CD14-positive monocyte (primary cell): ENCODE data around the gene RGS3. TPM values are rescaled to one million over a fixed set of nuclear protein-coding genes. Genes with fewer than 3 reads are reported as not detected.

Source experiments
- DNase-seq, 3 donors: peaks; one replicate each; pipeline ENCODE4 v3.0.0-alpha.2; 2011 to 2022
- H2AFZ ChIP-seq: 2 replicates; pipeline ENCODE4 v1.6.0; 2012; ENCODE audit warnings: mild to moderate bottlenecking, low read depth, low read length, inconsistent platforms; ENCODE audit not compliant: insufficient read depth, poor library complexity, severe bottlenecking
- H3K27ac ChIP-seq, 2 donors: 1 replicate in 1 of 2; 2 replicates in 1 of 2; pipeline ENCODE4 v1.5.1; 2012 to 2013; ENCODE audit warnings: low read length in 2 of 2, control low read depth in 1 of 2, inconsistent platforms in 1 of 2, low read depth in 1 of 2, mild to moderate bottlenecking in 1 of 2
- H3K27me3 ChIP-seq, 2 donors: one replicate each; pipeline versions ENCODE4 v1.6.0 to v1.6.1; 2011 to 2013; ENCODE audit warnings: low read length in 2 of 2; ENCODE audit not compliant: control insufficient read depth in 2 of 2, insufficient read depth in 2 of 2
- H3K36me3 ChIP-seq, 2 donors: replicated peaks in 1 of 2; 1 replicate in 1 of 2; 2 replicates in 1 of 2; pipeline versions ENCODE4 v1.5.1 to v1.6.1; 2012 to 2013; ENCODE audit warnings: low read length in 2 of 2, control low read depth in 1 of 2, inconsistent platforms in 1 of 2, mild to moderate bottlenecking in 1 of 2; ENCODE audit not compliant: insufficient read depth in 2 of 2, control insufficient read depth in 1 of 2
- H3K4me1 ChIP-seq, 2 donors: 1 replicate in 1 of 2; 2 replicates in 1 of 2; pipeline versions ENCODE4 v1.5.1 to v1.6.1; 2012 to 2013; ENCODE audit warnings: low read length in 2 of 2, control low read depth in 1 of 2, inconsistent platforms in 1 of 2, mild to moderate bottlenecking in 1 of 2, moderate library complexity in 1 of 2; ENCODE audit not compliant: insufficient read depth in 2 of 2, control insufficient read depth in 1 of 2
- H3K4me2 ChIP-seq: replicated peaks from 2 replicates; pipeline ENCODE3; 2012; ENCODE audit warnings: low read length, moderate library complexity, mild to moderate bottlenecking; ENCODE audit not compliant: poor library complexity, severe bottlenecking; ENCODE audit errors: extremely low read depth
- H3K4me3 ChIP-seq, 3 experiments: fragments of 200-600 bp in 1 of 3; sonication (generic) in 1 of 3; replicated peaks in 1 of 3; 1 replicate in 2 of 3; 2 replicates in 1 of 3; pipeline ENCODE4 v1.5.1; 2011 to 2013; ENCODE audit warnings: low read length in 3 of 3, mild to moderate bottlenecking in 3 of 3, control low read depth in 2 of 3, low read depth in 2 of 3, inconsistent platforms in 1 of 3, moderate library complexity in 1 of 3
- H3K79me2 ChIP-seq: 2 replicates; pipeline ENCODE4 v1.6.0; 2012; ENCODE audit warnings: mild to moderate bottlenecking, control low read depth, inconsistent platforms, low read length, moderate library complexity; ENCODE audit not compliant: insufficient read depth
- H3K9ac ChIP-seq: 2 replicates; pipeline ENCODE4 v1.6.0; 2017; ENCODE audit warnings: low read length, mild to moderate bottlenecking; ENCODE audit not compliant: insufficient read depth, poor library complexity, severe bottlenecking
- H3K9me3 ChIP-seq, 2 donors: replicated peaks in 1 of 2; 1 replicate in 1 of 2; 2 replicates in 1 of 2; pipeline versions ENCODE4 v1.5.1 to v1.6.1; 2012 to 2013; ENCODE audit warnings: low read length in 2 of 2, control low read depth in 1 of 2; ENCODE audit not compliant: control insufficient read depth in 1 of 2, insufficient read depth in 1 of 2
- H4K20me1 ChIP-seq: 2 replicates; pipeline ENCODE4 v1.6.0; 2012; ENCODE audit warnings: mild to moderate bottlenecking, low read length, control low read depth, moderate library complexity; ENCODE audit not compliant: insufficient read depth
- H3K27ac Mint-ChIP-seq, 7 donors: one replicate each; pipeline ENCODE4 v1.8.0; 2020; ENCODE audit warnings: mild to moderate bottlenecking in 7 of 7, mixed read lengths in 7 of 7, moderate library complexity in 6 of 7, inconsistent platforms in 2 of 7
- H3K27me3 Mint-ChIP-seq, 3 donors: one replicate each; pipeline ENCODE4 v1.8.0; 2021 to 2022; ENCODE audit warnings: low read depth in 3 of 3, mild to moderate bottlenecking in 3 of 3, mixed read lengths in 3 of 3, moderate library complexity in 3 of 3, inconsistent platforms in 1 of 3
- H3K36me3 Mint-ChIP-seq, 2 donors: one replicate each; pipeline ENCODE4 v1.8.0; 2020; ENCODE audit warnings: mixed read lengths in 2 of 2, inconsistent platforms in 1 of 2, mild to moderate bottlenecking in 1 of 2
- H3K4me1 Mint-ChIP-seq: one replicate; pipeline ENCODE4 v1.8.0; 2020; ENCODE audit warnings: mild to moderate bottlenecking, mixed read lengths
- H3K4me3 Mint-ChIP-seq, 2 donors: one replicate each; pipeline ENCODE4 v1.8.0; 2020; ENCODE audit warnings: mild to moderate bottlenecking in 2 of 2, mixed read lengths in 2 of 2, moderate library complexity in 1 of 2
- H3K9me3 Mint-ChIP-seq, 7 donors: one replicate each; pipeline ENCODE4 v1.8.0; 2020 to 2022; ENCODE audit warnings: mixed read lengths in 7 of 7, mild to moderate bottlenecking in 6 of 7, moderate library complexity in 6 of 7, inconsistent platforms in 2 of 7
- CTCF ChIP-seq: fragments of 200-600 bp; IDR thresholded peaks from one replicate; pipeline ENCODE4 v1.8.0; 2022; ENCODE audit warnings: antibody characterized with exemption, mild to moderate bottlenecking
- WGBS: methylation state at CpG from one replicate; pipeline ENCODE4 v1.1.5; 2013; ENCODE audit warnings: missing lambda C conversion rate; ENCODE audit not compliant: insufficient coverage; 5-methylcytosine and 5-hydroxymethylcytosine counted together
- intact Hi-C, 2 donors: fragments of 100-400 bp; cut with micrococcal nuclease; formaldehyde crosslinking; loops; one replicate each; pipeline versions ENCODE4 v1.15.0 to v1.15.1; 2023
- polyA plus RNA-seq, 3 donors: library from polyadenylated mRNA; depleted of rRNA in 1 of 3; unstranded in 2 of 3; stranded (reverse) in 1 of 3; fragments of 300-500 nt in 2 of 3; fragments of >200 nt in 1 of 3; fragmentation: Illumina TruSeq in 2 of 3; gene quantifications; 1 replicate in 2 of 3; 2 replicates in 1 of 3; pipeline ENCODE4 v1.2.3, GENCODE V29; 2012 to 2021

Gene RGS3
- polyA plus RNA-seq, 3 donors = 9.1 to 16.2 (median 15.8) TPM

- Mint-ChIP-seq H3K27ac (peak overlapping the region in 6 of 7 donors; percentile 68 to 87 (median 79)), H3K27me3 (peaks cover 0 to 2% (median 0%) of the 10 kb centered on the region in 3 donors), H3K36me3 (peaks cover 62 to 83% of the 10 kb centered on the region in 2 donors), H3K4me3 (peak overlapping the region; percentile 45 to 54), H3K9me3 (no peaks in the 10 kb centered on the region), H3K4me1 (peaks cover 77% of the 10 kb centered on the region)
- H3K36me3 ChIP-seq = peaks cover 64 to 75% of the 10 kb centered on the region in 2 donors
- H3K9ac ChIP-seq = no peak overlapping the region
- H3K27ac ChIP-seq = peak overlapping the region; percentile 44 to 61
- peak overlapping the region in 1 of 3 experiments; percentile 8 for H3K4me3 ChIP-seq
- H3K4me2 ChIP-seq = peak overlapping the region; percentile 40
- no peaks in the 10 kb centered on the region for H3K9me3 ChIP-seq
- peak in 2 of 3 donors; percentile 39 to 58 for DNase-seq
- H3K79me2 ChIP-seq = peaks cover 43% of the 10 kb centered on the region
- H4K20me1 ChIP-seq = peaks cover 98% of the 10 kb centered on the region
- no peaks in the 10 kb centered on the region for H3K27me3 ChIP-seq
- H2AFZ ChIP-seq = no peak overlapping the region
- H3K4me1 ChIP-seq = peaks cover 66 to 81% of the 10 kb centered on the region in 2 donors
- WGBS = 14% methylated on average over 6 of the region's 7 CpGs
- intact Hi-C loops = loop anchor here (5.0 to 10.0 kb wide), 3 partner anchors 65 to 145 kb away; no protein-coding TSS in a partner anchor
- TF ChIP-seq CTCF = no peak
Measured at GRCh38 chr9:113589407-113589806, 125.9 kb downstream of the RGS3 start.

DNA sequence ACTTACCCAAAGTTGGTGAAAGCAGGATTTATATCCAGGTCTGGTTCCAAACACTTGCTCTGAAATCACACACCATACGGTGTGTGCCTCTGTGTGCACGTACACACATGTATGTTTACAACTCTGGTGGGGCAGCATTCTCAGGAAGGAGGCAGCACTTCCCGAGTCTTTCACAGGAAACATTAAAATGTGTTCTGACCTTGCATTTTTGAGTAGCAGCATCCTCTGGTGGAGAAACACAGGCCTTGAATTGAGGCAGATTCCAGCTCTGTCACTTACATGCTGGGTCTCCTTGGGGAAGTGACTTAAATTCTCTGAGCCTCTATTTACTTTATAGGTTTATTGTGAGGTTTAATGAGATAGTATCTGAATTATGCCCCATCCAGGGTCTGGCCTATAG is 126.4 kb downstream of the RGS3 start:
- Histone ChIP-seq H3K79me2 (peaks cover 38% of the 10 kb centered on the region), H3K4me2 (peak overlapping the region; percentile 40), H3K9ac (no peak overlapping the region), H3K4me1 (peaks cover 62 to 76% of the 10 kb centered on the region in 2 donors), H3K36me3 (peaks cover 64 to 75% of the 10 kb centered on the region in 2 donors), H2AFZ (no peak overlapping the region), H3K9me3 (no peaks in the 10 kb centered on the region), H3K27me3 (no peaks in the 10 kb centered on the region), H3K27ac (peak overlapping the region; percentile 44 to 61), H4K20me1 (peaks cover 98% of the 10 kb centered on the region), H3K4me3 (peak overlapping the region in 1 of 3 experiments; percentile 8)
- Mint-ChIP-seq H3K4me1 (peaks cover 72% of the 10 kb centered on the region), H3K36me3 (peaks cover 57 to 83% of the 10 kb centered on the region in 2 donors), H3K4me3 (no peak overlapping the region), H3K27me3 (peaks cover 0 to 2% (median 0%) of the 10 kb centered on the region in 3 donors), H3K9me3 (no peaks in the 10 kb centered on the region), H3K27ac (peak overlapping the region in 5 of 7 donors; percentile 60 to 87 (median 80))
- peak in 1 of 3 donors; percentile 37 for DNase-seq
- TF ChIP-seq CTCF = peak; percentile 44
- 28% methylated on average over 2 of the region's 3 CpGs for WGBS
- intact Hi-C loops = loop anchor here (5.0 to 10.0 kb wide), 5 partner anchors 65 to 313 kb away; partner anchors contain the start of genes CDC26 (in 1 of the 2) and PRPF4 (in 1 of the 2)
